Measurements from ENCODE around the gene PDPK1. TPM values are rescaled to one million over a fixed set of nuclear protein-coding genes. Genes with fewer than 3 reads are reported as not detected.

PDPK1 gene
- total RNA-seq, 4 donors from 2014 or later = 24.5 to 42.4 (median 34.7) TPM

- TF ChIP-seq CTCF (IDR thresholded peaks at IDR 0.05 in 4 of 5, conservative IDR thresholded peaks at IDR 0.05 in 1 of 5) = no peak
- no peak for TF ChIP-seq POLR2A (IDR thresholded peaks at IDR 0.05)
- in situ Hi-C loops (cut with MboI; ENCODE audit: low sequenced_read_pairs in 4 of 4) (loop anchor here in 3 of 4 donors (10.0 to 25.0 kb wide), 3 partner anchors 155 to 165 kb away; partner anchors contain the start of gene ABCA3 (in 2 of the 3)), intact Hi-C loops (cut with DNase I; ENCODE audit: low total_unique reads) (loop anchor here (5.0 kb wide), 3 partner anchors 38 to 303 kb away; partner anchors contain the start of genes CASKIN1, CCNF and TEDC2)
- peaks cover 30 to 36% of the 10 kb centered on the region in 2 donors for H3K4me1 ChIP-seq
- H3K27ac ChIP-seq = no peak overlapping the region
- H3K4me3 ChIP-seq = no peak overlapping the region
- ATAC-seq (no peak), DNase-seq (no peak)
- H3K9me3 ChIP-seq = no peaks in the 10 kb centered on the region
- H3K27me3 ChIP-seq = no peaks in the 10 kb centered on the region
- no peaks in the 10 kb centered on the region for H3K36me3 ChIP-seq
These were observed 37.9 kb upstream of the PDPK1 start for GRCh38 chr16:2499890-2500429.

GRCh38 chr16:2500430-2500917, 37.3 kb upstream of the PDPK1 start:
- in situ Hi-C loops (cut with MboI; ENCODE audit: low sequenced_read_pairs in 4 of 4) = loop anchor here in 1 of 4 donors (10.0 kb wide), 1 partner anchor 166 kb away; no protein-coding TSS in a partner anchor
- no peak for DNase-seq
- intact Hi-C loops (cut with DNase I; ENCODE audit: low total_unique reads) = loop anchor here (5.0 kb wide), 2 partner anchors 73 to 303 kb away; partner anchors contain the start of genes CASKIN1 and CCNF

GRCh38 chr16:2500918-2501750, 36.7 kb upstream of the PDPK1 start:
- Histone ChIP-seq H3K27ac (no peak overlapping the region), H3K36me3 (no peaks in the 10 kb centered on the region), H3K4me3 (peak overlapping the region in 2 of 4 donors; percentile 9 to 32), H3K9me3 (no peaks in the 10 kb centered on the region), H3K27me3 (no peaks in the 10 kb centered on the region), H3K4me1 (peaks cover 30 to 36% of the 10 kb centered on the region in 2 donors)
- DNase-seq (peak in 1 of 2 donors; percentile 70), ATAC-seq (peak; percentile 79 to 81)
- in situ Hi-C loops (cut with MboI; ENCODE audit: low sequenced_read_pairs in 4 of 4) = loop anchor here in 1 of 4 donors (10.0 kb wide), 1 partner anchor 166 kb away; no protein-coding TSS in a partner anchor
- intact Hi-C loops (cut with DNase I; ENCODE audit: low total_unique reads) = loop anchor here (1.0 to 5.0 kb wide), 4 partner anchors 27 to 304 kb away; partner anchors contain the start of genes ABCA3, CASKIN1 and CCNF
- TF ChIP-seq CTCF (IDR thresholded peaks at IDR 0.05 in 4 of 5, conservative IDR thresholded peaks at IDR 0.05 in 1 of 5) = peak; percentile 94 to 99 (median 97)
- no peak for TF ChIP-seq POLR2A (IDR thresholded peaks at IDR 0.05)

More at GRCh38 chr16:2500430-2500917, 37.3 kb upstream of the PDPK1 start:
- H3K27me3 ChIP-seq = no peaks in the 10 kb centered on the region
- no peaks in the 10 kb centered on the region for H3K36me3 ChIP-seq
- H3K9me3 ChIP-seq = no peaks in the 10 kb centered on the region
- H3K4me1 ChIP-seq = peaks cover 30 to 36% of the 10 kb centered on the region in 2 donors
- no peak overlapping the region for H3K27ac ChIP-seq
- ATAC-seq = no peak
- TF ChIP-seq CTCF (IDR thresholded peaks at IDR 0.05 in 4 of 5, conservative IDR thresholded peaks at IDR 0.05 in 1 of 5) (no peak), POLR2A (IDR thresholded peaks at IDR 0.05) (no peak)
- no peak overlapping the region for H3K4me3 ChIP-seq

GRCh38 chr16:2501946-2502895, 35.6 kb upstream of the PDPK1 start:
- no peak for ATAC-seq
- no peak overlapping the region for H3K27ac ChIP-seq
- in situ Hi-C loops (cut with MboI; ENCODE audit: low sequenced_read_pairs in 4 of 4) = loop anchor here in 1 of 4 donors (10.0 kb wide), 1 partner anchor 167 kb away; no protein-coding TSS in a partner anchor
- H3K9me3 ChIP-seq = no peaks in the 10 kb centered on the region
- H3K27me3 ChIP-seq = no peaks in the 10 kb centered on the region
- no peaks in the 10 kb centered on the region for H3K36me3 ChIP-seq
- no peak for DNase-seq
- intact Hi-C loops (cut with DNase I; ENCODE audit: low total_unique reads) = loop anchor here (1.0 to 5.0 kb wide), 4 partner anchors 28 to 305 kb away; partner anchors contain the start of genes ABCA3, CASKIN1 and CCNF
- peaks cover 28 to 32% of the 10 kb centered on the region in 2 donors for H3K4me1 ChIP-seq
- TF ChIP-seq CTCF (IDR thresholded peaks at IDR 0.05 in 4 of 5, conservative IDR thresholded peaks at IDR 0.05 in 1 of 5) (no peak), POLR2A (IDR thresholded peaks at IDR 0.05) (no peak)
- no peak overlapping the region for H3K4me3 ChIP-seq

All from gastrocnemius medialis (tissue), 4 donors.